AG04450 (cell line): ENCODE measurements around the gene PLXNA2. TPM values are rescaled to one million over a fixed set of nuclear protein-coding genes. Genes with fewer than 3 reads are reported as not detected.

ENCODE experiments used
- CTCF ChIA-PET: fragments of 300-600, 350-600 bp; formaldehyde crosslinking; extraction: SDS; loops from one replicate; lab custom pipeline; 2022; ENCODE audit warnings: antibody characterized with exemption, inconsistent platforms; lab: Charles Lee
- POLR2A ChIA-PET: fragments of 350-600 bp; formaldehyde crosslinking; extraction: SDS; loops from one replicate; lab custom pipeline; 2021; ENCODE audit warnings: antibody characterized with exemption, inconsistent platforms; lab: Yijun Ruan, JAX
- DNase-seq: peaks from one replicate; pipeline ENCODE4 v3.0.0-alpha.2; 2011; ENCODE audit warnings: low read depth, low spot score
- H3K27ac ChIP-seq: one replicate; pipeline ENCODE4 v1.5.1; 2012; ENCODE audit warnings: low read depth, low read length, control low read depth
- H3K27me3 ChIP-seq: one replicate; pipeline ENCODE4 v1.6.0; 2012; ENCODE audit warnings: low read length; ENCODE audit not compliant: control insufficient read depth, insufficient read depth
- H3K4me3 ChIP-seq: 2 replicates; pipeline ENCODE4 v1.5.1; 2011; ENCODE audit warnings: mild to moderate bottlenecking, low read depth, low read length, control low read depth
- H3K9me3 ChIP-seq: 2 replicates; pipeline ENCODE4 v1.5.1; 2012; ENCODE audit warnings: low read length; ENCODE audit not compliant: control insufficient read depth, insufficient read depth
- CTCF ChIP-seq: IDR thresholded peaks from 2 replicates; pipeline ENCODE4 v1.5.1; 2011; ENCODE audit warnings: low read depth, low read length, control low read depth, inconsistent platforms
- polyA plus RNA-seq: library from polyadenylated mRNA; depleted of rRNA; stranded (reverse); fragments of >200 nt; gene quantifications from 2 replicates; pipeline ENCODE4 v1.2.3, GENCODE V29; 2011

PLXNA2 gene
- polyA plus RNA-seq, 1 experiment, result 0.10 TPM

DNA sequence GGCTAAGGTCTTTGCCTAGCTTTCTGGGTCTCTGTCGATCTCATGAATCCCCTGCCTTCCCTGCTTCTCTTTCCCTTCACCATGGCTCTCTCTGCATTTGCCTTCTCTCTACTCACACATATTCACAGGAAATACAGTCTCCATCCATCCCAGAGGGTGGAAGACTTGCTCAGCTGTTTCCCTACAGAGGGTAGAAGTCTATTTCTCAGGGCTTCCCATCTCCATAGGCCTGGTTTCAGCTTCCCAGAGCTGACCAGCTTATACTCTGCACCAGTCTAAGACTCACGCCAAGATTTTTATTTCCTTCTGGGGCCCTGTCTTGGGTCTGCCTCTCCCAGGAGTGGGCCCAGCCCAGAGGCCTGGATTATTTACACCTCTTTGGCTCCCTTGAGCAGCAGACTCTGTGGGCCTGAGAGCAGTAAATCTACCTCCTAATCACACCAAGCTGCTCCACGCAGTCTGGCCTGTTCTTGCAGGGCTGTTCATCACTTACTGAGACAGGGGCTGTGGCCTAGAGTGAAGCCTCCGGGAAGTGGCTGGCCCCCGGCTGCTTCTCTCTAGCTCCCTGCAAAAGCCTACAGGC, 102.5 kb downstream of the PLXNA2 start:
- Histone ChIP-seq H3K9me3 (no peaks in the 10 kb centered on the region), H3K4me3 (no peak overlapping the region), H3K27me3 (no peaks in the 10 kb centered on the region), H3K27ac (no peak overlapping the region)
- ChIA-PET CTCF (interaction anchor here (2.9 kb wide), 1 partner anchor 10 kb away, joined by 15 read pairs; no protein-coding TSS in a partner anchor), POLR2A (no interaction called here)
- DNase-seq, result no peak
- no peak for TF ChIP-seq CTCF

DNA sequence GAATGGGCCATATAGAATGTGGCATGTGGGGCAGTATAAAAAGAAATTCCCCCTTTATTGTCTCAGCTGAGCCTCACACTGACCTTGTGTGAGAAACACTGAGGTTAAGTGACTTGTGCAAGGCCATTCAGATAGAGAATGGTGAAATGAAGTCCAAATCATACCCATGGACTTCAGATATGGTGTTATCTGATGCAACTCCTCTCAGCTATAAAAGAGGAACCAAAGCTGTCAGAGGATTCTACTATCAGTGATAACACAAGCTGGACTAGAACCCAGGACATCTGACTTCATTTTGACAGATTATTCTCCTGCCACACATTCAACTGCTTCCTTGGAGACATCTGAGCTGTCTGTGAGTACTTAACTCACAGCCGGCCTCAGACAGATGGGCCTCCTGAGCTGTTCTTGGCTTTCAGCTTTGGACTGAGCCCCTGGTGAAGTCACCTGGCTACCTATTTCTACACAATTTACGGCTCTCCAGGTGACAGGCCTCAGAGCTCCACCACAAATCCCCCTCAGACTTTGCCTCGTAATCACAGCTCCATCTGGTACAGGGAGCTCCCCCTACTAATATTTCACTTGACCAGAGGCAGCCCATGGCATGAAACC, 104.6 kb downstream of the PLXNA2 start:
- Histone ChIP-seq H3K27me3 (no peaks in the 10 kb centered on the region), H3K9me3 (no peaks in the 10 kb centered on the region), H3K4me3 (no peak overlapping the region), H3K27ac (no peak overlapping the region)
- POLR2A ChIA-PET, result no interaction called here
- no peak for TF ChIP-seq CTCF
- no peak for DNase-seq
- CTCF ChIA-PET, result interaction anchor here (0.8 to 2.9 kb wide), 4 partner anchors 7 to 117 kb away, joined by 3 to 15 read pairs (median 4); no protein-coding TSS in a partner anchor

DNA sequence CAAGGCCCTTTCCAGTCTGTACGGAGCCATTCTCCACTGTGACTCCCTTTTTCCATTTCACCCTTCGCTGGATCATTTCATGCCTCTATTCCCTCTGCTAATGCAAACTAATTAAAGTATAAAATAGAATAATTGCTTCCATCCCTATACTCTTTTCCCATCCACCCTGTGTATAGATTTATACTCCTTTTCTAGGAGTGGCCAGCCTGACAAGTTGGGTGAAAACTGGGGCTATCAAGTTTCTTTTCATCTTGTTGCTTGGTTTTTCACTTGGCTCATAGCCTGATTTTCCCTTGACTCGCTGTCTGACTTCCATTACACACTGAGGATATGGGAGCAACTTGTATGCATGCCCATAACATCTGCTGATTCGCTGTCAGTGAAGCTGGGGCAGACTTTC, 107.0 kb downstream of the PLXNA2 start:
- CTCF ChIA-PET, result interaction anchor here (0.6 kb wide), 1 partner anchor 106 kb away, joined by 5 read pairs; no protein-coding TSS in a partner anchor
- H3K27me3 ChIP-seq, result no peaks in the 10 kb centered on the region
- no peak for TF ChIP-seq CTCF
- no peak overlapping the region for H3K27ac ChIP-seq
- POLR2A ChIA-PET, result no interaction called here
- no peak for DNase-seq
- no peak overlapping the region for H3K4me3 ChIP-seq
- H3K9me3 ChIP-seq, result no peaks in the 10 kb centered on the region

DNA sequence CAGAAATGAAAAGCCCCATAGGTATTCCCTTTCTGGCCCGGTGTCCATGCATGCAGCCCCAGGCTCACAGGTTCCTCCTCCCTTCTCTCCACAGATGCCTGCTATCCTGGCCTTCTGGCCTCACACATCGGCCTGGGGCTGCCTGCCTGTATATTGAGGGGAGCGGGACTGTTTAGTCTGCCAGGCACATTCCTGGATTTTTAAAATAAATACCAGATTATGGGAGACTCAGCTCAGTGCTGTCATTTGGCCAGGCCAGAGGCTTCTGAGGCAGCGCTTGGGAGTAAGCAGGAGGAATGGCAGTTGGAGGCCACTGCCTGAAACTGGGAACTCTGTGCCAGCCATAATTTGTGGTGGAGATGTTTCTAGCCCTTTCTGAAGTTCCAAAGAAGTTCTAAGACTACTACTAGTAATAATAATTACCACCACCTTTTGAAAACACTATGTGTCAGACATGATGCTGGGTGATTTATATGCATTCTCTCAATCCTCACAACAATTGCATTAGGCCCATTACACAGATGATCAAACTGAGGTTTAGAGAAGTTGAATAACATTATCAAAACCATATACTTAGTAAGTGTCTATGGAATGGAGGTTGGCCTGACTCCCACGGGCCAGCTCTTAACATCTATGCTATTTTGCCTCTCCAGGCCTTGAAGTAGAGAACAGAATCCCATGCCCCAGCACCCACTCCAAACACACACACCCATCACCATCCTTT, 107.6 kb downstream of the PLXNA2 start:
- no peak overlapping the region for H3K27ac ChIP-seq
- H3K4me3 ChIP-seq, result no peak overlapping the region
- no peaks in the 10 kb centered on the region for H3K9me3 ChIP-seq
- peaks cover 2% of the 10 kb centered on the region for H3K27me3 ChIP-seq
- TF ChIP-seq CTCF, result no peak
- DNase-seq, result no peak
- CTCF ChIA-PET, result no interaction called here
- POLR2A ChIA-PET, result no interaction called here

- Histone ChIP-seq H3K27me3 (peaks cover 2% of the 10 kb centered on the region), H3K9me3 (no peaks in the 10 kb centered on the region), H3K27ac (no peak overlapping the region), H3K4me3 (no peak overlapping the region)
- ChIA-PET CTCF (interaction anchor here (0.6 to 1.2 kb wide), 2 partner anchors 18 to 110 kb away, joined by 4 to 6 read pairs; no protein-coding TSS in a partner anchor), POLR2A (no interaction called here)
- no peak for DNase-seq
- TF ChIP-seq CTCF, result no peak
These were observed 108.8 kb downstream of the PLXNA2 start for GRCh38 chr1:208135354-208135753.
